ENCODE results near the gene SPINK1.

The SPINK1 gene

DNA sequence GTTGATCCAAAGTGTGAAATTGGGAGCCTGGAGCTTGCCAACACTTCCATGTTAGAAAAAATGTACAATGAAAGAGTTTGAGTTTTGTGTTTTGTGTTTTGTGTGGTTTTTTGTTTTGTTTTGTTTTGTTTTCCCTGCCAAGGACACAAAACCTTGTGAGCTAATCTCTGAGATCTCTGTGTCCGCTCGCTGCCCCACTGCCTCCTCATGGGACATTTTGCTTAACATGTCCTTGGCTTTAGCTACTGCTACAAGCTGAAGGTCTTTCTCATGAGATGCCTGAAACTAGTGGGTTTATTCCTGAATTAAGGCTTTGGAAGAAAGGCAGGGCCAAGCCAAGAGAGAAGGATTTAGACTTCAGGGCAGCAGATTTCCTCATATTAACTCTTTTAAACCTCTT, 41.7 kb downstream of the SPINK1 start:
- Histone ChIP-seq H3K9ac (ENCODE audit: low read length) (no peak overlapping the region), H2BK5ac (ENCODE audit: low read depth, low read length, poor library complexity) (no peak overlapping the region), H3K27ac (ENCODE audit: low read depth, low read length) (no peak overlapping the region), H3K79me2 (ENCODE audit: control insufficient read depth, insufficient read depth, low read length, poor library complexity) (no peaks in the 10 kb centered on the region), H3K4ac (ENCODE audit: low read depth, low read length) (no peak overlapping the region), H3K4me1 (ENCODE audit: control insufficient read depth in 1 of 2, insufficient read depth in 2 of 2, low read length in 2 of 2) (no peaks in the 10 kb centered on the region), H3K27me3 (ENCODE audit: insufficient read depth, low read length) (no peaks in the 10 kb centered on the region), H3K4me3 (ENCODE audit: low read depth, low read length) (no peak overlapping the region), H2BK120ac (ENCODE audit: insufficient read depth, low read length, poor library complexity) (no peak overlapping the region), H3K23ac (ENCODE audit: low read length) (no peak overlapping the region), H2AFZ (ENCODE audit: insufficient read depth, low read length, poor library complexity) (no peak overlapping the region), H3K4me2 (ENCODE audit: low read length) (no peak overlapping the region), H4K12ac (ENCODE audit: low read depth, low read length) (no peak overlapping the region), H2BK12ac (ENCODE audit: low read length) (no peak overlapping the region), H4K8ac (ENCODE audit: low read depth, low read length) (no peak overlapping the region), H3K36me3 (ENCODE audit: control insufficient read depth in 1 of 2, insufficient read depth in 2 of 2, low read length in 2 of 2) (no peaks in the 10 kb centered on the region), H3K18ac (ENCODE audit: low read length) (no peak overlapping the region), H3K9me3 (ENCODE audit: insufficient read depth, low read depth, low read length) (no peaks in the 10 kb centered on the region), H3K79me1 (ENCODE audit: low read length) (no peaks in the 10 kb centered on the region), H4K91ac (ENCODE audit: low read depth, low read length) (no peak overlapping the region), H3K14ac (ENCODE audit: low read length) (no peak overlapping the region), H2AK5ac (ENCODE audit: low read length) (no peak overlapping the region)
- WGBS (ENCODE audit: extremely low coverage, insufficient coverage, insufficient read length) = no CpG with 5 or more reads among the region's 2 CpGs
- no peak for DNase-seq

DNA sequence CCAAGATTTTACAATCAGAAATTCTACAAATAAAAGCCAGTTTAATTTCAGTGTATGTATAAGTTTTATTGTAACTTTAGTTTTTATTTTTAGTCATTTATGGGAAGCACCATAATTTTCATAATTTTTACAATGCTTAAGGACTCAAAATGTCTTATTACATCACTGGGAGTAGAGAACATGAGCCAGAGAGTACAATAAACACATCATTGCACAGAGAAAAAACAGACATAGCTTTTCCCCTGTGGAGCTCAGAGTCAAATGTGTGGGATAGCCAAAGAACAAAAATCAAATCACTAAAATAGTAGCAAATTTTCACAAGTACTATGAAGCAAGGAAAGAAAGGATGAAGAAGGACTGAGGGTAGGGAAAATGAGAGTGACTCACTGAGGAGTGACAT, 43.4 kb downstream of the SPINK1 start:
- Histone ChIP-seq H2AK5ac (ENCODE audit: low read length) (no peak overlapping the region), H3K18ac (ENCODE audit: low read length) (no peak overlapping the region), H4K91ac (ENCODE audit: low read depth, low read length) (no peak overlapping the region), H3K9ac (ENCODE audit: low read length) (no peak overlapping the region), H3K27me3 (ENCODE audit: insufficient read depth, low read length) (no peaks in the 10 kb centered on the region), H3K79me1 (ENCODE audit: low read length) (no peaks in the 10 kb centered on the region), H3K27ac (ENCODE audit: low read depth, low read length) (no peak overlapping the region), H2AFZ (ENCODE audit: insufficient read depth, low read length, poor library complexity) (no peak overlapping the region), H4K12ac (ENCODE audit: low read depth, low read length) (no peak overlapping the region), H3K4me3 (ENCODE audit: low read depth, low read length) (no peak overlapping the region), H2BK12ac (ENCODE audit: low read length) (no peak overlapping the region), H3K4me1 (ENCODE audit: control insufficient read depth in 1 of 2, insufficient read depth in 2 of 2, low read length in 2 of 2) (no peaks in the 10 kb centered on the region), H3K14ac (ENCODE audit: low read length) (no peak overlapping the region), H3K23ac (ENCODE audit: low read length) (no peak overlapping the region), H4K8ac (ENCODE audit: low read depth, low read length) (no peak overlapping the region), H3K4me2 (ENCODE audit: low read length) (no peak overlapping the region), H2BK5ac (ENCODE audit: low read depth, low read length, poor library complexity) (no peak overlapping the region), H2BK120ac (ENCODE audit: insufficient read depth, low read length, poor library complexity) (no peak overlapping the region), H3K79me2 (ENCODE audit: control insufficient read depth, insufficient read depth, low read length, poor library complexity) (no peaks in the 10 kb centered on the region), H3K9me3 (ENCODE audit: insufficient read depth, low read depth, low read length) (no peaks in the 10 kb centered on the region), H3K4ac (ENCODE audit: low read depth, low read length) (no peak overlapping the region), H3K36me3 (ENCODE audit: control insufficient read depth in 1 of 2, insufficient read depth in 2 of 2, low read length in 2 of 2) (no peaks in the 10 kb centered on the region)
- DNase-seq = no peak

DNA sequence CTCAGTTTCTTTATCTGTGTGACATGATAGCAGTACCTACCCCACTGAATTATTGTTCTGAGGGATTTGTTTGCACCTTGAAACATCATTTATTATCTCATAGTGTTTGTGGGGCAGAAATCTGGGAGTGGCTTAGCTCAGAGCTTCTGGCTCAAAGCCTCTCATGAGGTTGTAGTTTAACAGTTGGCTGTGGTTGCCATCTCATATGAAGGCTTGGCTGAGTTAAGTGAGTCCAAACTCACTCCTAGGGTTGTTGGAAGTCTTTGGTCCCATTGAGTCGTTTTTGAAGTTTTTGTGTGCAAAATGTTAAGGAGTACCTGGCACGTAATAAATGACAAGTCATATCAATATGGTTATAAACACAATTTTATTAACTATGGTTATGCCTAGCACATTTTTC, 45.3 kb downstream of the SPINK1 start:
- no peak overlapping the region for H2BK120ac ChIP-seq (ENCODE audit: insufficient read depth, low read length, poor library complexity)
- no peak overlapping the region for H4K12ac ChIP-seq (ENCODE audit: low read depth, low read length)
- no peaks in the 10 kb centered on the region for H3K79me2 ChIP-seq (ENCODE audit: control insufficient read depth, insufficient read depth, low read length, poor library complexity)
- H3K23ac ChIP-seq (ENCODE audit: low read length) = no peak overlapping the region
- H3K9me3 ChIP-seq (ENCODE audit: insufficient read depth, low read depth, low read length) = no peaks in the 10 kb centered on the region
- no CpG with 5 or more reads among the region's 2 CpGs for WGBS (ENCODE audit: extremely low coverage, insufficient coverage, insufficient read length)
- H3K27ac ChIP-seq (ENCODE audit: low read depth, low read length) = no peak overlapping the region
- H3K4me3 ChIP-seq (ENCODE audit: low read depth, low read length) = no peak overlapping the region
- no peak overlapping the region for H2AFZ ChIP-seq (ENCODE audit: insufficient read depth, low read length, poor library complexity)
- H4K8ac ChIP-seq (ENCODE audit: low read depth, low read length) = no peak overlapping the region
- H3K27me3 ChIP-seq (ENCODE audit: insufficient read depth, low read length) = no peaks in the 10 kb centered on the region
- H3K36me3 ChIP-seq (ENCODE audit: control insufficient read depth in 1 of 2, insufficient read depth in 2 of 2, low read length in 2 of 2) = no peaks in the 10 kb centered on the region
- no peak overlapping the region for H2AK5ac ChIP-seq (ENCODE audit: low read length)
- no peak overlapping the region for H3K14ac ChIP-seq (ENCODE audit: low read length)
- no peak for DNase-seq
- no peak overlapping the region for H2BK5ac ChIP-seq (ENCODE audit: low read depth, low read length, poor library complexity)
- no peak overlapping the region for H2BK12ac ChIP-seq (ENCODE audit: low read length)
- H3K9ac ChIP-seq (ENCODE audit: low read length) = no peak overlapping the region
- H3K18ac ChIP-seq (ENCODE audit: low read length) = no peak overlapping the region
- H3K4me2 ChIP-seq (ENCODE audit: low read length) = no peak overlapping the region
- H3K4ac ChIP-seq (ENCODE audit: low read depth, low read length) = no peak overlapping the region
- H4K91ac ChIP-seq (ENCODE audit: low read depth, low read length) = no peak overlapping the region
- H3K79me1 ChIP-seq (ENCODE audit: low read length) = no peaks in the 10 kb centered on the region
- peaks cover 4 to 5% of the 10 kb centered on the region in 2 experiments for H3K4me1 ChIP-seq (ENCODE audit: control insufficient read depth in 1 of 2, insufficient read depth in 2 of 2, low read length in 2 of 2)

- no peak overlapping the region for H3K27ac ChIP-seq (ENCODE audit: low read depth, low read length)
- H2AK5ac ChIP-seq (ENCODE audit: low read length) = no peak overlapping the region
- no peak overlapping the region for H4K8ac ChIP-seq (ENCODE audit: low read depth, low read length)
- no peak overlapping the region for H3K4me2 ChIP-seq (ENCODE audit: low read length)
- no peak overlapping the region for H3K18ac ChIP-seq (ENCODE audit: low read length)
- H3K9me3 ChIP-seq (ENCODE audit: insufficient read depth, low read depth, low read length) = no peaks in the 10 kb centered on the region
- no peak overlapping the region for H3K23ac ChIP-seq (ENCODE audit: low read length)
- no CpG with 5 or more reads among the region's 8 CpGs for WGBS (ENCODE audit: extremely low coverage, insufficient coverage, insufficient read length)
- no peaks in the 10 kb centered on the region for H3K27me3 ChIP-seq (ENCODE audit: insufficient read depth, low read length)
- no peak overlapping the region for H4K91ac ChIP-seq (ENCODE audit: low read depth, low read length)
- no peak overlapping the region for H3K14ac ChIP-seq (ENCODE audit: low read length)
- H3K4me3 ChIP-seq (ENCODE audit: low read depth, low read length) = no peak overlapping the region
- DNase-seq = no peak
- no peak overlapping the region for H2BK12ac ChIP-seq (ENCODE audit: low read length)
- H3K4me1 ChIP-seq (ENCODE audit: control insufficient read depth in 1 of 2, insufficient read depth in 2 of 2, low read length in 2 of 2) = peaks cover 4 to 5% of the 10 kb centered on the region in 2 experiments
- no peaks in the 10 kb centered on the region for H3K79me1 ChIP-seq (ENCODE audit: low read length)
- H2AFZ ChIP-seq (ENCODE audit: insufficient read depth, low read length, poor library complexity) = no peak overlapping the region
- H3K79me2 ChIP-seq (ENCODE audit: control insufficient read depth, insufficient read depth, low read length, poor library complexity) = no peaks in the 10 kb centered on the region
- no peaks in the 10 kb centered on the region for H3K36me3 ChIP-seq (ENCODE audit: control insufficient read depth in 1 of 2, insufficient read depth in 2 of 2, low read length in 2 of 2)
- H3K4ac ChIP-seq (ENCODE audit: low read depth, low read length) = no peak overlapping the region
- no peak overlapping the region for H2BK5ac ChIP-seq (ENCODE audit: low read depth, low read length, poor library complexity)
- no peak overlapping the region for H2BK120ac ChIP-seq (ENCODE audit: insufficient read depth, low read length, poor library complexity)
- H3K9ac ChIP-seq (ENCODE audit: low read length) = no peak overlapping the region
- no peak overlapping the region for H4K12ac ChIP-seq (ENCODE audit: low read depth, low read length)
These were observed 47.1 kb downstream of the SPINK1 start for GRCh38 chr5:147784146-147784987.
